ENCODE results near the gene OTOG.

DNA sequence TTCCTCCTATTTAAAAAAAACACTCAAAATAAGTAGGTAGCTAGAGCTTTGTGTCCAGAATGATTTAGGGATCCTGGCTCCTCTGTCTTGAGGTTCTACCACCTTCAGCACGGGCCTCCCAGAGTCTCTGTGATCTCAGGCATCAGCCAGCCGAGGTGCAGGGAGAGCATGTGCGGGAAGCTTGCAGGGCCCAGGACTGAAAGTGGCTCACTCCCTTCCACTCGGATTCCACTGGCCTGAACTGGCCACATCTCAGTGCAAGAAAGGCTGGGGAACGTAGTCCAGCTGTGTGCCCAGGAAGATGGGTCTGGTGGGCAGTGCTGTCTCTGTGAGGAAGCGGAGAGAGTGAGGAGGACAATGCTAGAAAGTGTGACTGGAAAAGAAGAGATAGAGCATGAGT is 104.0 kb downstream of the OTOG start:
- TF ChIP-seq, protein P1, sequence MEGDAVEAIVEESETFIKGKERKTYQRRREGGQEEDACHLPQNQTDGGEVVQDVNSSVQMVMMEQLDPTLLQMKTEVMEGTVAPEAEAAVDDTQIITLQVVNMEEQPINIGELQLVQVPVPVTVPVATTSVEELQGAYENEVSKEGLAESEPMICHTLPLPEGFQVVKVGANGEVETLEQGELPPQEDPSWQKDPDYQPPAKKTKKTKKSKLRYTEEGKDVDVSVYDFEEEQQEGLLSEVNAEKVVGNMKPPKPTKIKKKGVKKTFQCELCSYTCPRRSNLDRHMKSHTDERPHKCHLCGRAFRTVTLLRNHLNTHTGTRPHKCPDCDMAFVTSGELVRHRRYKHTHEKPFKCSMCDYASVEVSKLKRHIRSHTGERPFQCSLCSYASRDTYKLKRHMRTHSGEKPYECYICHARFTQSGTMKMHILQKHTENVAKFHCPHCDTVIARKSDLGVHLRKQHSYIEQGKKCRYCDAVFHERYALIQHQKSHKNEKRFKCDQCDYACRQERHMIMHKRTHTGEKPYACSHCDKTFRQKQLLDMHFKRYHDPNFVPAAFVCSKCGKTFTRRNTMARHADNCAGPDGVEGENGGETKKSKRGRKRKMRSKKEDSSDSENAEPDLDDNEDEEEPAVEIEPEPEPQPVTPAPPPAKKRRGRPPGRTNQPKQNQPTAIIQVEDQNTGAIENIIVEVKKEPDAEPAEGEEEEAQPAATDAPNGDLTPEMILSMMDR (conservative IDR thresholded peaks at IDR 0.05; ENCODE audit: low read length): no peak
- TF ChIP-seq EZH2phosphoT487 (IDR thresholded peaks at IDR 0.05; ENCODE audit: borderline replicate concordance): no peak
